SU-DHL-6 (cell line): Measurements from ENCODE around the gene HAGHL.
"Not testable (repeated sequence)": the region's sequence is repeated elsewhere in the genome, so short reads cannot be mapped to it uniquely, and the experiment has no call there.

ENCODE experiments used
- H2AFZ ChIP-seq: fragments of 200-600 bp; sonication (generic); 2 replicates; pipeline ENCODE4 v1.6.1; 2014; ENCODE audit warnings: low read depth, mild to moderate bottlenecking, moderate library complexity, mixed read lengths, antibody characterized with exemption, low read length; ENCODE audit not compliant: severe bottlenecking
- H3F3A ChIP-seq: fragments of 200-600 bp; shearing (Covaris generic); 2 replicates; pipeline ENCODE4 v1.6.0; 2016; ENCODE audit warnings: antibody characterized with exemption, mild to moderate bottlenecking; ENCODE audit not compliant: insufficient read depth
- H3K27ac ChIP-seq: fragments of 200-600 bp; sonication (generic); 2 replicates; pipeline ENCODE4 v1.5.1; 2016; ENCODE audit warnings: low read depth, mild to moderate bottlenecking, low read length, moderate library complexity, mixed read lengths
- H3K27me3 ChIP-seq: fragments of 200-600 bp; sonication (generic), shearing (Covaris generic); 2 replicates; pipeline ENCODE4 v1.6.0; 2014; ENCODE audit warnings: mild to moderate bottlenecking, low read length
- H3K36me3 ChIP-seq: fragments of 200-600 bp; sonication (generic); 2 replicates; pipeline ENCODE4 v1.6.1; 2014; ENCODE audit warnings: mild to moderate bottlenecking, low read length, mixed read lengths
- H3K4me2 ChIP-seq: fragments of 300-600, 200-600 bp; shearing (Covaris generic), sonication (generic); 2 replicates; pipeline ENCODE4 v1.6.0; 2014; ENCODE audit warnings: low read length, low read depth, mild to moderate bottlenecking; ENCODE audit not compliant: poor library complexity, severe bottlenecking
- H3K4me3 ChIP-seq: fragments of 200-600 bp; sonication (generic); 2 replicates; pipeline ENCODE4 v1.5.1; 2014; ENCODE audit warnings: antibody characterized with exemption, low read length, mild to moderate bottlenecking, mixed read lengths; ENCODE audit not compliant: insufficient read depth, poor library complexity, severe bottlenecking
- H3K79me2 ChIP-seq: fragments of 200-600 bp; sonication (generic); 2 replicates; pipeline ENCODE4 v1.6.1; 2014; ENCODE audit warnings: mild to moderate bottlenecking, low read length, moderate library complexity; ENCODE audit not compliant: insufficient read depth
- H3K9ac ChIP-seq: fragments of 200-600 bp; sonication (generic); 2 replicates; pipeline ENCODE4 v1.7.0; 2014; ENCODE audit warnings: mild to moderate bottlenecking, low read length
- H3K9me2 ChIP-seq: fragments of 200-600 bp; sonication (generic); replicated peaks from 2 replicates; pipeline ENCODE4 v1.6.1; 2014; ENCODE audit warnings: low read length; ENCODE audit not compliant: insufficient read depth
- H3K9me3 ChIP-seq: fragments of 200-600 bp; sonication (generic); 2 replicates; pipeline ENCODE4 v1.6.1; 2014; ENCODE audit warnings: low read length, mixed read lengths; ENCODE audit not compliant: insufficient read depth
- H4K20me1 ChIP-seq: fragments of 200-600 bp; sonication (generic); 2 replicates; pipeline ENCODE4 v1.6.1; 2014; ENCODE audit warnings: low read depth, mild to moderate bottlenecking, antibody characterized with exemption, low read length, moderate library complexity, mixed read lengths
- CTCF ChIP-seq: fragments of 200-600 bp; sonication (generic); IDR thresholded peaks from one replicate; pipeline ENCODE4 v1.5.1; 2017; ENCODE audit warnings: antibody characterized with exemption, mild to moderate bottlenecking, low read length, moderate library complexity; ENCODE audit not compliant: insufficient read depth, poor library complexity, severe bottlenecking
- EZH2phosphoT487 ChIP-seq: fragments of 200-600 bp; sonication (generic), shearing (Covaris generic); conservative IDR thresholded peaks from 2 replicates; pipeline ENCODE4 v1.6.1; 2018; ENCODE audit warnings: mild to moderate bottlenecking, antibody characterized with exemption, low read length, moderate library complexity, mixed read lengths

HAGHL gene

DNA sequence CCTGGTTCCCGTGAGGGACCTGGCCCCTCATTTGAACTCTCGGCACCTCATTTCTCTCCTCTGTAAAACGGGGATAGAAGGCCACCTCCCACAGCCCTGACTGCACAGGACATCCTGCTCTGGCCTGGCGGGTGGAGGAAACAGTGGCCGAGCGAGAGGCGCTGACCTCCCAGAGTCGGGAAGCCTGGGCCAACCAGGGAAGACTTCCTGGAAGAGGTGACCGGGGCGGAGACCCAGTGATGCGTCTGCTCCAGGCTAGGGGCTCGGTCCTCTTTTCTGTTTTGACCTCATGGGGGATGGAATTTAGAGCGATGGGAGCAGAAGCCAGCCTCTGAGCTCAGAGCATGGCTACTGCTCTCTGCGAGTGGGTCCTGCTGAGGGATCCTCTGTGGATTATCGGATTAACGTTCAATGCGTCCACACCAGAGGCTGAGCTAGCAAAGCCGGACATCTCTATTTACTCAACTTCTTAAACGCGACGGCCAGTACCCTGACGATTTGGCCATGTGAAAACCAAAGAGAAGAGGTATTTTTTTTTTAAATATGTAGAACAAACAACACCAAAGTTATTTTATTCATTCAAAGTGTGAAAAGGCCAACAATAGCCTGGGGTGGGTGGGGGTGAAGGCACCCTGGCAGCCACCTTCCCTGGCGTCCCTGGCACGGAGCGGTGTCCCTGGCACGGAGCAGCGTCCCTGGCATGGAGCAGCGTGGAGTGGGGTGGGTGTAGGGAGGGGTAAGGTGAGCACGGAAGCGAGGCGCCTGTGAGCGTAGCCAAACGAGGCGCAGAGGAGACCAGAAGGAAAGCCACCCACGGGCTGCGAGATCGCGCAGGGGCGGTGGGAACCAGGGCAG, 24.5 kb downstream of the HAGHL start:
- H3K27ac ChIP-seq: no peak overlapping the region
- no peak overlapping the region for H3K4me3 ChIP-seq
- no peak overlapping the region for H3K9ac ChIP-seq
- H3K27me3 ChIP-seq: no peaks in the 10 kb centered on the region
- H4K20me1 ChIP-seq: no peaks in the 10 kb centered on the region
- H3K79me2 ChIP-seq: no peaks in the 10 kb centered on the region
- H3K9me2 ChIP-seq: no peaks in the 10 kb centered on the region
- H3K9me3 ChIP-seq: no peaks in the 10 kb centered on the region
- H3K4me2 ChIP-seq: no peak overlapping the region
- H3F3A ChIP-seq: no peaks in the 10 kb centered on the region
- TF ChIP-seq CTCF (no peak), EZH2phosphoT487 (no peak)
- H3K36me3 ChIP-seq: no peaks in the 10 kb centered on the region
- no peak overlapping the region for H2AFZ ChIP-seq

DNA sequence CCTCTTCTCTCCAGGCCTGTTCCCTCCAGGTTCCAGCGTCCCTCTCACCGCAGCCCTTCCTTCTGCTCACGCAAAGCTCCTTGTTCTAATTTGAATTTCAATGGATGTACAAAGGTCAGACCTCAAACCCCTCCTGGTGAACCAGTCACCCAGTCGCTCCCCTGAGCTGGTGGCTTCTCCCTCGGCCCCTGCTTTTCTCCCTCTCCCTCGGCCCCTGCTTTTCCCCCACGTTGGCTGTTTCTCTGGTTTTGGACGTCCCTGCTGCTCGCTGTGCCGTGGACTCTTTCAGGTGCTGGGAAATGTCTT, 25.1 kb downstream of the HAGHL start:
- H3K79me2 ChIP-seq: no peaks in the 10 kb centered on the region
- H3F3A ChIP-seq: no peaks in the 10 kb centered on the region
- H3K4me3 ChIP-seq: no peak overlapping the region
- no peak for TF ChIP-seq CTCF
- no peak for TF ChIP-seq EZH2phosphoT487
- H3K9me3 ChIP-seq: no peaks in the 10 kb centered on the region
- H4K20me1 ChIP-seq: no peaks in the 10 kb centered on the region
- no peak overlapping the region for H3K9ac ChIP-seq
- no peaks in the 10 kb centered on the region for H3K27me3 ChIP-seq
- no peaks in the 10 kb centered on the region for H3K36me3 ChIP-seq
- H3K4me2 ChIP-seq: no peak overlapping the region
- H2AFZ ChIP-seq: no peak overlapping the region
- H3K9me2 ChIP-seq: no peaks in the 10 kb centered on the region
- H3K27ac ChIP-seq: no peak overlapping the region

GRCh38 chr16:754121-754607, 27.3 kb downstream of the HAGHL start:
- not testable (repeated sequence) for H3K9me2 ChIP-seq, H3F3A ChIP-seq, H3K79me2 ChIP-seq, H3K9me3 ChIP-seq, H3K4me2 ChIP-seq, H3K9ac ChIP-seq, H2AFZ ChIP-seq, H3K4me3 ChIP-seq, H3K36me3 ChIP-seq, H3K27me3 ChIP-seq, H4K20me1 ChIP-seq, H3K27ac ChIP-seq

GRCh38 chr16:754656-755055, 27.8 kb downstream of the HAGHL start:
- no peak overlapping the region for H3K4me3 ChIP-seq
- no peaks in the 10 kb centered on the region for H3K36me3 ChIP-seq
- no peak overlapping the region for H3K4me2 ChIP-seq
- no peak overlapping the region for H3K27ac ChIP-seq
- no peaks in the 10 kb centered on the region for H3K9me2 ChIP-seq
- H2AFZ ChIP-seq: no peak overlapping the region
- H3K79me2 ChIP-seq: no peaks in the 10 kb centered on the region
- no peaks in the 10 kb centered on the region for H4K20me1 ChIP-seq
- H3K9me3 ChIP-seq: no peaks in the 10 kb centered on the region
- TF ChIP-seq EZH2phosphoT487: no peak
- no peak for TF ChIP-seq CTCF
- H3F3A ChIP-seq: no peaks in the 10 kb centered on the region
- H3K27me3 ChIP-seq: no peaks in the 10 kb centered on the region
- no peak overlapping the region for H3K9ac ChIP-seq
